Thoracic aorta (tissue), 2 donors: ENCODE data around the gene CDH12. TPM values are rescaled to one million over a fixed set of nuclear protein-coding genes. Genes with fewer than 3 reads are reported as not detected.

ENCODE experiments used
- ATAC-seq: fragments of 150-250 bp; one replicate; pipeline ENCODE4 v1.8.0; 2017; ENCODE audit warnings: low read depth; ENCODE audit not compliant: insufficient number of reproducible peaks, low FRiP score
- DNase-seq: peaks from one replicate; pipeline ENCODE4 v3.0.0-alpha.2; 2020; ENCODE audit warnings: low spot score
- H3K27ac ChIP-seq, 2 donors: fragments of 200-600 bp; sonication (generic); 1 replicate in 1 of 2; 2 replicates in 1 of 2; pipeline ENCODE4 v1.5.1; 2016; ENCODE audit warnings: mild to moderate bottlenecking in 2 of 2, moderate library complexity in 2 of 2
- H3K27me3 ChIP-seq: fragments of 200-600 bp; sonication (generic); replicated peaks from 2 replicates; pipeline ENCODE4 v1.6.0; 2016; ENCODE audit warnings: mild to moderate bottlenecking; ENCODE audit not compliant: insufficient read depth
- H3K36me3 ChIP-seq: fragments of 200-600 bp; sonication (generic); one replicate; pipeline ENCODE4 v1.5.1; 2016
- H3K4me1 ChIP-seq, 2 donors: fragments of 200-600 bp; sonication (generic); 1 replicate in 1 of 2; 2 replicates in 1 of 2; pipeline versions ENCODE4 v1.5.1 to v1.6.0; 2016; ENCODE audit warnings: low read depth in 2 of 2, mild to moderate bottlenecking in 1 of 2; ENCODE audit not compliant: control insufficient read depth in 1 of 2
- H3K4me3 ChIP-seq: fragments of 200-600 bp; sonication (generic); 2 replicates; pipeline ENCODE4 v1.5.1; 2016; ENCODE audit warnings: mild to moderate bottlenecking
- H3K9me3 ChIP-seq: fragments of 200-600 bp; sonication (generic); 2 replicates; pipeline ENCODE4 v1.5.1; 2016
- total RNA-seq, 2 donors: library from RNA; depleted of rRNA; stranded (reverse); fragments of >200 nt; gene quantifications; one replicate each; pipeline versions ENCODE4 v1.1.0 to v1.2.3, GENCODE V29; 2016
- TF ChIP-seq, protein P1 (sequence below): fragments of 200-600 bp; sonication (generic); IDR thresholded peaks from one replicate; pipeline ENCODE4 v1.5.1; 2019; ENCODE audit warnings: antibody characterized with exemption

The CDH12 gene
- total RNA-seq, 2 donors from 2014 or later: not detected

DNA sequence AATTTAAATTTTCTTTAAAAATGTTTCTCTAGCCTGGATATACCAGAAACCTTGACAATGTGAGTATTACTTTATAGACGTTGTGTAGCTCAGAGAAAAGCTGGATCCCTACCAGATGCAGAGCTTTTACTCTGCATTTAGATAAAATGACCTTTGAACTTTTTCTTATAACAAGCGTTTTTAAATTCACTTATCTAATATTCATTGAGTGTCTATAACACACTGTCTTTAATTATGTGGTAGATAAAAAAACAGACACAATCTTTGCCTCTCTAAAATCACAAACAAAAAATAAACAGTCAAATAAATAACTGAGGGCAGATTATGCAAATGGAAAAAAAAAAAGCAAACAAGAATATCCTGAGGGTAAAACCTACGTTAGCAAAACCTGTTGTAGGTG is 773.6 kb downstream of the CDH12 start:
- TF ChIP-seq, protein P1, sequence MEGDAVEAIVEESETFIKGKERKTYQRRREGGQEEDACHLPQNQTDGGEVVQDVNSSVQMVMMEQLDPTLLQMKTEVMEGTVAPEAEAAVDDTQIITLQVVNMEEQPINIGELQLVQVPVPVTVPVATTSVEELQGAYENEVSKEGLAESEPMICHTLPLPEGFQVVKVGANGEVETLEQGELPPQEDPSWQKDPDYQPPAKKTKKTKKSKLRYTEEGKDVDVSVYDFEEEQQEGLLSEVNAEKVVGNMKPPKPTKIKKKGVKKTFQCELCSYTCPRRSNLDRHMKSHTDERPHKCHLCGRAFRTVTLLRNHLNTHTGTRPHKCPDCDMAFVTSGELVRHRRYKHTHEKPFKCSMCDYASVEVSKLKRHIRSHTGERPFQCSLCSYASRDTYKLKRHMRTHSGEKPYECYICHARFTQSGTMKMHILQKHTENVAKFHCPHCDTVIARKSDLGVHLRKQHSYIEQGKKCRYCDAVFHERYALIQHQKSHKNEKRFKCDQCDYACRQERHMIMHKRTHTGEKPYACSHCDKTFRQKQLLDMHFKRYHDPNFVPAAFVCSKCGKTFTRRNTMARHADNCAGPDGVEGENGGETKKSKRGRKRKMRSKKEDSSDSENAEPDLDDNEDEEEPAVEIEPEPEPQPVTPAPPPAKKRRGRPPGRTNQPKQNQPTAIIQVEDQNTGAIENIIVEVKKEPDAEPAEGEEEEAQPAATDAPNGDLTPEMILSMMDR: no peak
- Histone ChIP-seq H3K27me3 (no peaks in the 10 kb centered on the region), H3K4me1 (no peaks in the 10 kb centered on the region), H3K36me3 (no peaks in the 10 kb centered on the region), H3K9me3 (no peaks in the 10 kb centered on the region), H3K27ac (no peak overlapping the region), H3K4me3 (no peak overlapping the region)
- DNase-seq (no peak), ATAC-seq (no peak)

DNA sequence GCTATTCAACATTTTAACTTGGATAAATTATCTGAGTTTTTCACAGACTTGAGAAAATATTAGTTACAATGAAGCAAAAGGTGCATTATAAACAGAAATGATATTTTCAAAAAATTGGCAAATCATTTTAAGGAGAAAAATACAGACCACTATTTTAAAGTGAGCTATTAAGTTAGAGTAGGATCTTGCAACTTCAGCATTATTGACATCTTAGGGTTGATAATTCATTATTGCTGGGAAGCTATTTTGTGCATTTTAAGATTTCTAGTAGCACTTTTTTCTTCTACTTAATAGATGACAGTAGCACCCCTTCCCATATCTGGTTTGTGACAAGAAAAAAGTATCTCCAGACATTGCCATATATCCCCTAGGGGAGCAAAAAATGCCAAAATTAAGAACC is 774.1 kb downstream of the CDH12 start:
- Histone ChIP-seq H3K27ac (no peak overlapping the region), H3K4me3 (no peak overlapping the region), H3K27me3 (no peaks in the 10 kb centered on the region), H3K9me3 (no peaks in the 10 kb centered on the region), H3K36me3 (no peaks in the 10 kb centered on the region), H3K4me1 (no peaks in the 10 kb centered on the region)
- ATAC-seq: no peak
- no peak for DNase-seq
- TF ChIP-seq, protein P1: no peak

DNA sequence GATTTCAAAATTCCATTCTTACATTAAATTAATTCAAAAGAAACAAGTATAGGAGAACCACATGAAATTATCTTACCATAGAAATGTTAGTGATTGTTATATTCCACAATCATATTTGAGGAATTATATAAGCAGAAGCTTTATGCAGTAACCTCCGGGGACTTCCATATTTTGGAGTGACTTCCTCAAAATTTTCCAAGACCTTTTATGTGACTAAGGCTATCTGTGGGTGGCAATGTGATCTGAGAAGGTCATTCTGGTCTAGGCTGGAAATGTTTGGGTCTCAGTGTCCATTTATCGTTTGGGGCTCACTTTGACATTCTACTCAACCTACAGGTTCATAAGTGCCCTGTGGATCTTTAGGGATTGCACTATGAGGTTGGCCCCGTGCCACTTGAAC is 776.6 kb downstream of the CDH12 start:
- TF ChIP-seq, protein P1: no peak
- DNase-seq (no peak), ATAC-seq (no peak)
- Histone ChIP-seq H3K4me3 (no peak overlapping the region), H3K27me3 (no peaks in the 10 kb centered on the region), H3K4me1 (no peaks in the 10 kb centered on the region), H3K36me3 (no peaks in the 10 kb centered on the region), H3K27ac (no peak overlapping the region), H3K9me3 (no peaks in the 10 kb centered on the region)

DNA sequence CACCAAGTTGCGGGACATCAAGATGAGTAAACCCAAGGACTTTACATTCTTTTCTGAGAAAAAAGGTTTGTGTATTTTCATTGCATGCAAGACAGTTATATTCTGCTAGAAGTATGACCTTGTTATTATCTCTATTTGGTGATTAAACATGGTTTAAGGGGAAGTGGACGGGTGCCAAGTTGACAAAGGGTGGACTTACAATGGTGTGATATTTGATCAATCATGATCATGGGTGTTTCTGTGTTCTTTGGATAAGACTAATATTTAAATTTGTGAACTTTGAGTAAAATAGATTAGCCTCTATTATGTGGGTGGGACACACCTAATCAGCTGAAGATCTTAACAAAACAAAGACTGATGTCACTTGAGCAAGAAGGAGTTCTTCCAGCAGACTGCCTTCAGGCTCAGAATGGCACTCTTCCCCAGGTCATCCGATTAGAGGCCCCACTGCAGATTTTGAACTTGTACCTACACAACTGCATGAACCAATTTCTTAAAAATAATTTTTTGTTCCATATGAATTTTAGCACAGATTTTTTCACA is 782.9 kb downstream of the CDH12 start:
- Histone ChIP-seq H3K4me3 (no peak overlapping the region), H3K27me3 (no peaks in the 10 kb centered on the region), H3K9me3 (no peaks in the 10 kb centered on the region), H3K36me3 (no peaks in the 10 kb centered on the region), H3K27ac (no peak overlapping the region), H3K4me1 (no peaks in the 10 kb centered on the region)
- ATAC-seq: no peak
- DNase-seq: no peak
- TF ChIP-seq, protein P1: no peak

DNA sequence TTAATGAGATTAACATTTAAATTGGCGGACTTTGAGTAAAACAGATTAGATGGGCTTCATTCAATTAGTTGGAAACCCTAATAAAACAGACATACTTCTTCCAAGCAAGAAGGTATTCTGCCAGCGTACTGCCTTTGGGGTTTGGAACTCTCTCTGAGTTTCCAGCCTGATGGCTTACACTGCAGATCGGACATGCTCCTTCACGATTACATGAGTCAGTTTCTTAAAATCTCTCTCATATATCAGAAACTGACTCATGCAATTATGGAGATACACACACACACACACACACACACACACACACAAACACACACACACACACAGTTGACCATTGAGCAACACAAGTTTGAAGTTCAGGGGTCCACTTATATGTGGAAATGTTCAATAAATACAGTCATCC is 789.4 kb downstream of the CDH12 start:
- no peak overlapping the region for H3K27ac ChIP-seq
- no peaks in the 10 kb centered on the region for H3K4me1 ChIP-seq
- TF ChIP-seq, protein P1: no peak
- no peaks in the 10 kb centered on the region for H3K27me3 ChIP-seq
- no peak for DNase-seq
- no peaks in the 10 kb centered on the region for H3K36me3 ChIP-seq
- H3K4me3 ChIP-seq: no peak overlapping the region
- no peak for ATAC-seq
- H3K9me3 ChIP-seq: no peaks in the 10 kb centered on the region
